Measurements from ENCODE around the gene POLR2C. TPM values are rescaled to one million over a fixed set of nuclear protein-coding genes. Genes with fewer than 3 reads are reported as not detected.

The POLR2C gene
- total RNA-seq, 1 donor from 2014 or later, result 47.6 TPM

GRCh38 chr16:57462978-57463362 is 491 bp downstream of the POLR2C start:
- peak overlapping the region; percentile 88 for H3K27ac ChIP-seq (replicated peaks)
- H3K4me1 ChIP-seq, result peaks cover 40% of the 10 kb centered on the region
- TF ChIP-seq CTCF (IDR thresholded peaks at IDR 0.05; ENCODE audit: borderline replicate concordance), result no peak
- intact Hi-C loops (cut with micrococcal nuclease), result no loop called here
- H3K36me3 ChIP-seq, result peaks cover 74% of the 10 kb centered on the region
- peak overlapping the region; percentile 94 for H3K4me3 ChIP-seq
- no peak for DNase-seq
- no peaks in the 10 kb centered on the region for H3K9me3 ChIP-seq (replicated peaks)
- H3K27me3 ChIP-seq (ENCODE audit: low read depth), result no peaks in the 10 kb centered on the region

GRCh38 chr16:57464523-57464922 is 2.0 kb downstream of the POLR2C start:
- H3K4me1 ChIP-seq, result peaks cover 41% of the 10 kb centered on the region

GRCh38 chr16:57468346-57468745 is 5.9 kb downstream of the POLR2C start:
- intact Hi-C loops (cut with micrococcal nuclease), result no loop called here

More at GRCh38 chr16:57464523-57464922, 2.0 kb downstream of the POLR2C start:
- no peak for TF ChIP-seq CTCF (IDR thresholded peaks at IDR 0.05; ENCODE audit: borderline replicate concordance)
- Histone ChIP-seq H3K36me3 (peaks cover 74% of the 10 kb centered on the region), H3K27ac (replicated peaks) (no peak overlapping the region), H3K4me3 (no peak overlapping the region), H3K9me3 (replicated peaks) (no peaks in the 10 kb centered on the region), H3K27me3 (ENCODE audit: low read depth) (no peaks in the 10 kb centered on the region)
- no peak for DNase-seq
- intact Hi-C loops (cut with micrococcal nuclease), result no loop called here

GRCh38 chr16:57469046-57469445 is 6.6 kb downstream of the POLR2C start:
- no peaks in the 10 kb centered on the region for H3K27me3 ChIP-seq (ENCODE audit: low read depth)
- intact Hi-C loops (cut with micrococcal nuclease), result no loop called here
- H3K4me3 ChIP-seq, result no peak overlapping the region
- no peak for TF ChIP-seq CTCF (IDR thresholded peaks at IDR 0.05; ENCODE audit: borderline replicate concordance)
- peaks cover 48% of the 10 kb centered on the region for H3K4me1 ChIP-seq
- peaks cover 94% of the 10 kb centered on the region for H3K36me3 ChIP-seq
- no peaks in the 10 kb centered on the region for H3K9me3 ChIP-seq (replicated peaks)
- no peak for DNase-seq
- no peak overlapping the region for H3K27ac ChIP-seq (replicated peaks)

More at GRCh38 chr16:57468346-57468745, 5.9 kb downstream of the POLR2C start:
- Histone ChIP-seq H3K4me1 (peaks cover 55% of the 10 kb centered on the region), H3K27me3 (ENCODE audit: low read depth) (no peaks in the 10 kb centered on the region), H3K36me3 (peaks cover 93% of the 10 kb centered on the region), H3K27ac (replicated peaks) (no peak overlapping the region), H3K4me3 (no peak overlapping the region), H3K9me3 (replicated peaks) (no peaks in the 10 kb centered on the region)
- no peak for TF ChIP-seq CTCF (IDR thresholded peaks at IDR 0.05; ENCODE audit: borderline replicate concordance)
- DNase-seq, result no peak

GRCh38 chr16:57469917-57470470 is 7.5 kb downstream of the POLR2C start:
- no peak for DNase-seq
- Histone ChIP-seq H3K27ac (replicated peaks) (peak overlapping the region; percentile 54), H3K4me3 (no peak overlapping the region), H3K27me3 (ENCODE audit: low read depth) (no peaks in the 10 kb centered on the region), H3K9me3 (replicated peaks) (no peaks in the 10 kb centered on the region), H3K36me3 (peaks cover 93% of the 10 kb centered on the region), H3K4me1 (peaks cover 38% of the 10 kb centered on the region)
- intact Hi-C loops (cut with micrococcal nuclease), result no loop called here
- no peak for TF ChIP-seq CTCF (IDR thresholded peaks at IDR 0.05; ENCODE audit: borderline replicate concordance)

Measured in left ventricle myocardium inferior (tissue), 1 donor.